ENCODE measurements around the gene ETS2.
A peak's percentile ranks its signal among the peaks of the same experiment; 100 is the strongest.

ETS2 gene

DNA sequence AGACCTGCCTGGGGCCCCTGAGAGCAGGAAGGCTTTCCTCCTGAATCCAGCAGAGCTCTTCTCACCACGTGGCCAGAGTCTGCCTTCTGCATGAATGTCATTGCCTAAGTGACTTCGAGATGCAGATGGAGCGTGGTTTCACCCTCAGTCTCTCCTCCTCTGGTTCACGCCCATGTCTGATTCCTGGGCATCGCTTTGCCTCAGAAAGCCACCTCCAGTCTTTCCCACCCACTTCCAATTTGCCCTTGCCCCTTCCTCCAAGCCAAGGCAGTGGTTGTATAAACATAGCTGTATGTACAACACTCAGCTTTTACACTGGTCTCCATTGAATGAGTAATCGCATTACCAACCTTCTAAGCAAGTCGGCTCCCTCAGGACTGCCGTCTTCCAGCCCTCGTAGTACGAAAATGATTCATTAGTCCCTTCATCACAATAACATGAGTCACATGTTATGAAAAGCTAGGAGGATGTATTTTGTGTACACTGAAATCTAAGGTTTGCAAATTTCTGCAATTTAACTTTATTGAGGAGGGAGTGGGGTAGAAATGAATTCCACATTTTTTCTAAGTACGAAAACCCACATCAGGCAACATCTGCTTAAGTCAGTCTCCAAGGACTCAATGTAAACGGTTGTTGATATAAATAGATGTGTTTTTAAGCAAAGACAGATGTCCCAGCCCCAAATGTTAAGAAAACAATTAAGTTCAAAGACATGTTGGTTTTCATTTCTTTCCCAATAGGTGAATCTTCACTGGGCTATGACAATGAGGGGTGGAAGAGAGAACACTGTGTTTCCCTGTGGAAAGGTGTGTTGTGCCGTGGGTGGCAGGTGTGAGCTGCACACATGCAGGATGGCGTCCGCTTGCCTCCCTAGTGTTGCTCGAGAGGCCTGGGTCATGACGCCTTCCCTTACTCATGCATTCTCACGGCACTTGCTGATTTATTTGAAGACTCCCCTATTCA lies 32.3 kb upstream of the ETS2 start:
- Mint-ChIP-seq H3K4me3 (no peak overlapping the region), H3K27me3 (peaks cover 57% of the 10 kb centered on the region)
- ATAC-seq: peak; percentile 79

DNA sequence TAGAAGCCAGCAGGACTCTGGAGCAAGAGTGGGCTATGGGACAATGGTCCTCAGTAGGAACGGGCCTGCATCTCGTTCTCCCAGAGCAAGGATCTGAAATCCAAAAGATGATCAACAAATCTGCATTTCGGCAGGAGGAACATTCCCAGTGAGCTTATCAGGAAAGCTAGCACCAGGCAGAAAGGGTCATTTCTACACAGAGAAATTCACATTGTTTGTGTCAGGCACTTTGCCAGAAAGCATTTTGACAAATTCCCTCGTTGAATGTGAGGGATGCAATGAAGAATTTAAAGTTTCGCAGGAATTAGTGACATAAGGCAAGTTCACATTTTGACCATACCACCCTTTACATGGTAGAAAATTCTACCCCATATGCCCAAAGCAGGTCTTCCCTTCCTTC lies 31.6 kb upstream of the ETS2 start:
- Mint-ChIP-seq H3K4me3 (no peak overlapping the region), H3K27me3 (peaks cover 57% of the 10 kb centered on the region), H3K27ac (no peak overlapping the region), H3K9me3 (peaks cover 8% of the 10 kb centered on the region), H3K36me3 (no peaks in the 10 kb centered on the region), H3K4me1 (peaks cover 28% of the 10 kb centered on the region)
- ATAC-seq: no peak

More for the DNA sequence above, 32.3 kb upstream of the ETS2 start:
- Mint-ChIP-seq H3K36me3 (no peaks in the 10 kb centered on the region), H3K4me1 (peaks cover 36% of the 10 kb centered on the region), H3K9me3 (peaks cover 1% of the 10 kb centered on the region), H3K27ac (no peak overlapping the region)

DNA sequence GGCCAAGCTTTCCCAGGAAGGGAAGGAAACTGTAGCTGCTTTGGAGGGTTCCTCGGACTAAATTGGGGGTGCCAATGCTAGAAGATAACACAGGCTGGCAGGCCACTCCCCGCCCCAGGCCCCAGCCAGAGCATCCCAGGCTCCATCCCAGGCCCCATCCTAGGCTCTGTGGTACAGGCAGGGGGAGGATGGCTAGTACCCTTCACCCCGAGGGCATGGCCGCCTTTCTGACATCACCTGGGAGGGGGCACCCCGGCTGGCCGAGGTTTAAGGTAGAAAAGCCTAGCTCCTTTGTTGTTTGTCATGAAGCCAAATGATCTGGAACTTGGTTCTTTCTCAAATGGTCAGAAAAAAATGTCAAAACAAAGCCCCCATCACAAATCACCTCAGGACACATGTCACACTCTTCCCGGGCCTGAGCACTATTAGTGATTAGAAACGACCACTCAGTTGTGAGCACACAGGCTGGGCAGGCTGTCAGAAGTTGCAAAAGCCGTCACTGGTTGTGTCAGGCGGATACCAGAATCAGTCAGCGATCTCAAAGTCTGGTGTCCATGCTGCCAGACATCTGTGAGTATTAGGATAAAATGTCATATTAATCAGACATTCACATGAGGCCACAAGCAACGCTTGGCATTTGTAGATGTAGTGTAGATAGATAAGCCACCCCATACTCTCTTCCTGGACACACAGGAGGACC lies 31.0 kb upstream of the ETS2 start:
- H3K4me3 Mint-ChIP-seq: no peak overlapping the region
- peaks cover 27% of the 10 kb centered on the region for H3K4me1 Mint-ChIP-seq
- no peak for ATAC-seq
- peaks cover 57% of the 10 kb centered on the region for H3K27me3 Mint-ChIP-seq
- no peaks in the 10 kb centered on the region for H3K36me3 Mint-ChIP-seq
- peaks cover 9% of the 10 kb centered on the region for H3K9me3 Mint-ChIP-seq
- no peak overlapping the region for H3K27ac Mint-ChIP-seq

DNA sequence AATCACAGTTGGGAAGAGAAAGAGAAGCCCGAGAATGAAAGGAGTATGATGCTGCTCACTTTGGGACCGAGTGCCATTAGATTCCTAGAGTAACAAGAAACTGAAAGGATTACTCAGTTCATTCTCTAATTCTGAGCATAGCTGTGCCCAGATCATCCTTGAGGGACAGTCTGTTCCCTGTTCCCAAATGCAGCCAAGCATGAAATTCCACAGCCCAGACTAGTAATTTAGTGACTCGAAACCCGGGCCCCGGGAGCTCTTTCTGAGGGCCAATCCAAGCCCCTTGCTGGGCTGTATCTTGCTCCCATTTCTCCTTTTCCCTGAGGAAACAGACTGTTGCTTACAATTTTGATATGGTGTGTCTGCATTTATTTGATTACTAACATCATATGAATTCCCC lies 30.0 kb upstream of the ETS2 start:
- no peak for ATAC-seq
- H3K27me3 Mint-ChIP-seq: peaks cover 52% of the 10 kb centered on the region
- no peak overlapping the region for H3K4me3 Mint-ChIP-seq
- peaks cover 9% of the 10 kb centered on the region for H3K9me3 Mint-ChIP-seq
- H3K27ac Mint-ChIP-seq: no peak overlapping the region
- H3K36me3 Mint-ChIP-seq: no peaks in the 10 kb centered on the region
- peaks cover 31% of the 10 kb centered on the region for H3K4me1 Mint-ChIP-seq

DNA sequence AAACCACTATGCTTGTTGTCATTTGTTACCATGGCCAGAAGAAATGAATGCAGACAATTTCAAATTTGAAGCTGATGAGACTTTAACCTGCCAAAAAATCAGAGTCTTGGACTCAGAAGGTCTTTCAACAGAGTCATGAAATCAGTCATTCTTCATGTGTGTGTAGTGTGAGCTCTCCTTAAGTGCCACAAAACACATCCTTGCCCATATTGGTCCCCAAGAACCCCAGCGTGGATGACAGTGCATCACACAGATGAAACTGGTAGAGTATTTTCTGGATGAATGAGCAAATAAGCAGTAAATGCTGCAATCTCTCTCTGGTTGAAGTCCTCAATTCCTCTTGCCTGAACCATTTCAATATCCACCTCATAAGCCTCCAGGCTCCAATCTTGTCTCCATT lies 28.7 kb upstream of the ETS2 start:
- H3K27ac Mint-ChIP-seq: no peak overlapping the region
- peaks cover 48% of the 10 kb centered on the region for H3K27me3 Mint-ChIP-seq
- no peak for ATAC-seq
- no peaks in the 10 kb centered on the region for H3K36me3 Mint-ChIP-seq
- H3K4me3 Mint-ChIP-seq: no peak overlapping the region
- peaks cover 35% of the 10 kb centered on the region for H3K4me1 Mint-ChIP-seq
- H3K9me3 Mint-ChIP-seq: peaks cover 14% of the 10 kb centered on the region

DNA sequence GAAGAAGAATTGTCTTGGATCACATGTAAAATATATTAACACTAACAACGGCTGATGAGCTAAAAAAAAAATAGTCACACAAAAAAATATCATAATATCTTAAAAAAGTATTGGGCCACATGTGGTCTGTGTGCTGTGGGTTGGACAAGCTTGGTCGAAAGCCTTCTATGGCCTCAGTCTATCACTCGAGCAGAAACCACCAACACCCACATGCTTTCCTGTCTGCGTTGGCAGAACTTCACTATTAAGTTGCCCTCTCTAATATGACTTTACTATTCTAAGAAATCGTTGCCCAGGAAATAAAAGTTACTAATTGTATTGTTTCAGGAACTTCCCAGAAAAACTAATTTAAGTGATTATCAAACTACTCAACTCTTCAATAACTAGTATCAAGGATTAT lies 28.2 kb upstream of the ETS2 start:
- H3K4me1 Mint-ChIP-seq: peaks cover 35% of the 10 kb centered on the region
- H3K36me3 Mint-ChIP-seq: no peaks in the 10 kb centered on the region
- peak; percentile 77 for ATAC-seq
- H3K27me3 Mint-ChIP-seq: peaks cover 48% of the 10 kb centered on the region
- no peak overlapping the region for H3K27ac Mint-ChIP-seq
- H3K9me3 Mint-ChIP-seq: peaks cover 18% of the 10 kb centered on the region
- no peak overlapping the region for H3K4me3 Mint-ChIP-seq

DNA sequence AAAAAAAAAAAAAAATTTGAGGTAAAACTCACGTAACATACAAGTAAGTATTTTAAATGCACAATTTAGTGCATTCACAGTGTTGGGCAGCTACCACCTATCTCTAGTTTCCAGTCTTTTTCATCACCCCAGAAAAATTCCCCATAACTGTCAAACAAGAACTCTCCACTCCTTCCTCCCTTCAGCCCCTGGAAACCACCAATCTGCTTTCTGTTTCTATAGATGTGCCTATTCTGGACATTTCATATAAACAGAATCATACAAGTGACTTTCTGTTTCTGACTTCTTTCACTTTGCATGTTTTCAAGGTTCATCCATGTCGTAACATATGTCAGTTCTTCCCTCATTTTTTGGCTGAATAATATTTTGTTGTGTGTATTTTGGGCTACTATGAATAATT lies 24.9 kb upstream of the ETS2 start:
- Mint-ChIP-seq H3K27me3 (peaks cover 40% of the 10 kb centered on the region), H3K9me3 (peaks cover 23% of the 10 kb centered on the region), H3K36me3 (peaks cover 8% of the 10 kb centered on the region), H3K27ac (no peak overlapping the region), H3K4me3 (no peak overlapping the region), H3K4me1 (peaks cover 21% of the 10 kb centered on the region)
- ATAC-seq: peak; percentile 20

DNA sequence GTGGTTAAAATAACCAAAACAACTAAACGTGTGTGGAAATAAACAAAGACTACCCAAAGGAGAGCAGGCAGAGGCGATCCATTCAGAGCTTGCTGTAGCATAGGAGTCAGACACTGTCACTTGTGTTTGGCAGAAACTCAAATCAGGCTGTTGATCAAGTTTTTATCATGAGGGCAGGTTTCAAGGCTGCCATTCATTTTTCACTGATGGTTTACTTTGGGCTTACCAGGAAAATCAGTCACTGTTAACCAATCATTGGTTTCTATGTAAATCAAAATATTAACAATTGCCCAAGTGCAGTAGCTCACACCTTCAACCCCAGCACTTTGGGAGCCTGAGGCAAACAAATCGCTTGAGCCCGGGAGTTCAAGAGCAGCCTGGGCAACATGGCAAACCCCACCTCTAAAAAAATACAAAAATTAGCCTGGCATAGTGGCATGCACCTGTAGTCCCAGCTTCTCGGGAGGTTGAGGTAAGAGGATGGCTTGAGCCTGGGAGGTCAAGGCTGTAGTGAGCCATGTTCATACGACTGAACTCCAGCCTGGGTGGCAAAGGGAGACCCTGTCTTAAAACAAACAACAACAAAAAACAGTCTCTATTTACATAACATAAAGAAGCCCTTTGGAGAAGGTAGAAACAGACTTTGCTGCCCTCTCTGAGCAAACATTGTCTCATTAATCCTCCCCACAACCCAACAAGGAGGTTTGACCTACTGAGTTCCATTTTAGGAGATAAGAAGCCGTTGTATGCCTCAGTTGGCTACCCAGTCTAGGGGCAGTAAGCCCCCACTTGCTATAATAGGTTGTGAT lies 21.1 kb upstream of the ETS2 start:
- H3K4me1 Mint-ChIP-seq: peaks cover 15% of the 10 kb centered on the region
- H3K4me3 Mint-ChIP-seq: no peak overlapping the region
- H3K36me3 Mint-ChIP-seq: peaks cover 8% of the 10 kb centered on the region
- no peak for ATAC-seq
- peaks cover 14% of the 10 kb centered on the region for H3K9me3 Mint-ChIP-seq
- H3K27me3 Mint-ChIP-seq: peaks cover 47% of the 10 kb centered on the region
- no peak overlapping the region for H3K27ac Mint-ChIP-seq

DNA sequence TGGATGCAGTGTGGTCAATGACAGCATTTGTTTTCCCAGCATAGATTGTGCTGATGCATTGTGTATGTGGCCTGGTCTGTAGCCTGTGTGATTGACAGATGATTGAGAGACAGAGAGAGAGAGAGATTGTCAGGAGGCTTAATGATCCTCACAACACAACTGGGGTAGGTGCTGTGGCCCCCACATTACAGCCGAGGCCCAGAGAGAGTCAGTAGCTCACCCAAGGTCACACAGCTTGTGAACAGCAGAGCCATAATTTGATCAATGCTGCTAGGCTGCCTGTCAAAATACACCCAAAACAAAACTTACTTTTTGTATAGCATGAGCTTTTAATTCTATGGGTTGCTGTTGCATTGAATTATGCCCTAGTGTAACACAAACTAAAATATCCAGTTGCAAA lies 20.2 kb upstream of the ETS2 start:
- no peak overlapping the region for H3K27ac Mint-ChIP-seq
- H3K4me1 Mint-ChIP-seq: peaks cover 14% of the 10 kb centered on the region
- ATAC-seq: no peak
- H3K36me3 Mint-ChIP-seq: peaks cover 8% of the 10 kb centered on the region
- H3K9me3 Mint-ChIP-seq: peaks cover 14% of the 10 kb centered on the region
- no peak overlapping the region for H3K4me3 Mint-ChIP-seq
- peaks cover 47% of the 10 kb centered on the region for H3K27me3 Mint-ChIP-seq

DNA sequence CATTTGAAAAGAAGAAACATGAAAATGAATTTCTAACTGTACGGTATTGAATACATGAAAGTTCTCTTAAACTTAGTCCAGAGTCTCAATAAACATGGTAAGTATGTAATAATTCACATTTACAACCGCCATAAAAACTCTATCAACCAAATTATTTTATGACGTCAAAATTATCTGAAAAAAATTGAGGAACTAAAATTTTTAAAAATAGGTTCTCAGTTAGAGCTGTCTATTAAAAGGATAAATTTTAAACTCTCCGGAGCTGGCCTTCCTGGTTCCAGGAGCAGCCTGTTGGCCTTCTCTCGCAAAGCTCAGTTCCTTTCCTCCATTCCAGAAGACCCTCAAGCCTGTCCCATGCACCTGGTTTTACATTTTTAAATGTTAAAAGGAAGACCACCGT lies 18.7 kb upstream of the ETS2 start:
- Mint-ChIP-seq H3K4me3 (no peak overlapping the region), H3K4me1 (peaks cover 7% of the 10 kb centered on the region), H3K36me3 (peaks cover 8% of the 10 kb centered on the region), H3K27ac (no peak overlapping the region), H3K27me3 (peaks cover 47% of the 10 kb centered on the region), H3K9me3 (peaks cover 9% of the 10 kb centered on the region)
- ATAC-seq: no peak

DNA sequence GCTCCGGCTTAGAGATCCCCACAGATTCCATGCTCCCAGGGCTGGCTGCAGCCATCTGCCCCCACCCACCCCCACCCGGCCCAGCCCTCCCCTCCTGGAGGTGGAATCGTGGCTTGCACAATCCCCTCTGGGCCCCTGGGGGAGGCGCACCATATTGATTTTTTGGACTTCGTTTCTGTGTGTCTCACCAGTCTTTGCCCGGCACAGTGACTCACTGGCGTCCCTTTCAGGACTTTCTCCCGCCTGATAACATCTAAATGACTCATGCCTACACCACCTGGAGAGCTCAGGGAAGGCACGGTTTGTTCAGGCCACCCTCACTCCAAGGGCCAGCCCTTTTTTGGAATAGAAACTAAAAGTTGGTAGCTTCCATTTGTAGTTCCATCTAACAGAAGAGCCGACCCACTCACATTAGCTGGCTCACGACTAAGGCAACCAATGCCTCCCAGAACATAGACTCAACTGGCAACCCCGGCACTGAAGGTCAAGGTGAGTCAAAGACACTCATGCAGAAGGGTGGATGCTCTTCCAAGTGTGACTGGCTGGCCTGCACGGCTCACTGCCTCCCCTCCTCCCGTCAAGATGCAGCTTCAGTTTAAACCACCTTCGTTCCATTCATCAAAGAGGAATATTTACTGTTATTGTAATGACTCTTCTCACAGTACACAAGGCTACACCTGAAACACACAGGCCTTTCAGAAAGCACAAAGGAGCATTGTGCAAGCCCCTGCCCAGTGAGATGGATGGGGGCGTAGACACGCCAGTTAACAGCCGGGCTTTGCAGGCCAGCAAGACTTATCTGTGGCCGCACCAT lies 18.1 kb upstream of the ETS2 start:
- H3K9me3 Mint-ChIP-seq: peaks cover 4% of the 10 kb centered on the region
- peaks cover 7% of the 10 kb centered on the region for H3K4me1 Mint-ChIP-seq
- peak; percentile 43 for ATAC-seq
- peaks cover 6% of the 10 kb centered on the region for H3K36me3 Mint-ChIP-seq
- H3K4me3 Mint-ChIP-seq: no peak overlapping the region
- peaks cover 41% of the 10 kb centered on the region for H3K27me3 Mint-ChIP-seq
- no peak overlapping the region for H3K27ac Mint-ChIP-seq

DNA sequence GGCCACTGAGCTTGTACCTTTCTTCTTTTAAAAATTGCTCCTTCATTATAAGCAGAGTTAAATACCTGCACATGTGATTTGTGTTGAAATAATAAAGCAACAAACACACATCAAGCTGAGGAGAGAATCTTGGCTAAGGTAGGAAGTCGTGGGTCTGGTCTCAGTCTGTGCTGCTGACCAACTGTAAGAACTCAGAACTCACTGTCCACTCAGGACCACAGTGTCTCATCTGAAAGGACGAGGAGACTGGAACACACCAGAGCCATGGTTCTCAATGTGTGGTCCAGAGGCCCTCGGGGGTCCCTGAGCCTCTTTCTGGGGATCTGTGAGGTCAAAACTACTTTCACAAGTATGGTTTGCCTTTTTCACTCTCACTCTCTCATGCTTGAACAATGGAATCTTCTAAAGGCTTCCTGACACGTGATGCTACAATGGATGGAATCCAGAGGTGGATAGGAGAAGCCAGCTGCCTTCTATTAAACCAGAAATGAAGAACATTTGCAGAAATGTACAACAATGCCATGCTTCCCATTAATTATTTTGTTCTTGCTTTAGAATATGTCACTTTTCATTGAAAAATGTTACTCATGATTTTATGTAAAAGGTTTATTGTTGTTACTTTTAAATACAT lies 17.3 kb upstream of the ETS2 start:
- Mint-ChIP-seq H3K36me3 (no peaks in the 10 kb centered on the region), H3K27ac (no peak overlapping the region), H3K4me3 (no peak overlapping the region), H3K27me3 (peaks cover 34% of the 10 kb centered on the region), H3K4me1 (peaks cover 7% of the 10 kb centered on the region), H3K9me3 (no peaks in the 10 kb centered on the region)
- ATAC-seq: no peak

DNA sequence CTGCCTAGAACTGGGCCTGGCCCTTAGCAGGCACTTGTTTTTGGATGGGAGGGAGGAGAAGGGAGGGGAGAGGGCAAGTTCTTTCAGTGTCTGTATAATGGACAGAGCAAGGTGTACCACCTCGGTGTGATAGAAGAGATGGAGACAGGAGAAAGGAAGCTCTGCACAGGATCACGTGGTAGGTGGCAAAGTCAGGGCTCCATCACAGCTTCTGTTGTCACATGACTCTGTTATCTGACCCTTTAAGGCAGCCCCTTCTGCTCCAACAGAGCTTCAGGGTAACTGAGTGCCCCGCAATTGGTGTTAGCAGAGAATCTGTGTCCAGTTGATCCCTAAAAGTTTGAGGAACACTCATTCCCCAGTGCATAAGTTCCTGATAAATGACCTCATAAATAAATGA lies 16.5 kb upstream of the ETS2 start:
- Mint-ChIP-seq H3K9me3 (no peaks in the 10 kb centered on the region), H3K27ac (no peak overlapping the region), H3K36me3 (no peaks in the 10 kb centered on the region), H3K4me1 (peaks cover 7% of the 10 kb centered on the region), H3K4me3 (no peak overlapping the region), H3K27me3 (peaks cover 35% of the 10 kb centered on the region)
- no peak for ATAC-seq

DNA sequence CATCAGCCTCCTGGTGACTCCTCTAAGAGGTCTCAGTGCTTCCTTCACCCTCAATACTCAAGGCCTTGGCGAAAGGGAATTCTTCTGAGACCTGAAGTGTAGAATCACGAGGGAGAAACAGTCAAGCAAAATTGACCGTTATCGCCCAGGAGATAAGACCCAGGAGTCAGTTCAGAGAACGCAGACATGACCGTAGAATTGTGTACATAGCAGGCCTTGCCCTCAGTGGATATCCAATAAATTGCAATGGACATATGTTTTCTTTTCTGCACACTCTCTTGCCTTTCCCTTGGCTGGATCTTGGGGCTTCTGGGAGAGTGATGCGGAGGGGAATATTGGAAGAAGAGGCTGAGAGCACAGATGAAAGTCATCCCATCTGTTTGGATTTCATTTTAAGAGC lies 15.7 kb upstream of the ETS2 start:
- ATAC-seq: no peak
- Mint-ChIP-seq H3K4me1 (peaks cover 11% of the 10 kb centered on the region), H3K4me3 (no peak overlapping the region), H3K27me3 (peaks cover 41% of the 10 kb centered on the region), H3K36me3 (no peaks in the 10 kb centered on the region), H3K27ac (no peak overlapping the region), H3K9me3 (no peaks in the 10 kb centered on the region)

All from stimulated activated memory B cell treated with anti-CD40 and anti-IgM and Interleukin-4, amounts not matched to agents 10 μg/mL and 1 μg/mL and 100 μg/mL, for 72 hours (primary cell).